GM19452 (cell line): Measurements from ENCODE around the gene IFT172.
"Not testable (repeated sequence)": the region's sequence is repeated elsewhere in the genome, so short reads cannot be mapped to it uniquely, and the experiment has no call there.

ENCODE experiments used
- ATAC-seq: cut with Tn5 transposase; IDR thresholded peaks from one replicate; pipeline ENCODE4 v1.9.1; 2021; ENCODE audit not compliant: unreplicated experiment

The IFT172 gene

DNA sequence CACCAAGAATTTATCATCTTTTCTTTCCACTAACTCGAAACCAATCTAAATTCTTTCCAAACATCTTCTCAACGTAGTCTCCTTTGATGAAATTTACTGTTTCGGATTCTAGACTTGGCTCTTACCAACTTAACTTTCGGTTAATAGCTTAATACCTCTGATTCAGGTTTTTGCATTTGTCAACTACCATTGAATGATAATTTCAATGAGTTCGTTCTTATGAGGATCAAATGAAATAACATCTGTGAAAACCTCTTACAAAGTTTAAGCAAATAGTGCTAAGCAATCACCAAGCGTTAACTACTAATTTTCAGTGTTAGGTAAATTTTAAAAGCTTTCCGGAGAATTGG lies 61.7 kb downstream of the IFT172 start:
- ATAC-seq = no peak

DNA sequence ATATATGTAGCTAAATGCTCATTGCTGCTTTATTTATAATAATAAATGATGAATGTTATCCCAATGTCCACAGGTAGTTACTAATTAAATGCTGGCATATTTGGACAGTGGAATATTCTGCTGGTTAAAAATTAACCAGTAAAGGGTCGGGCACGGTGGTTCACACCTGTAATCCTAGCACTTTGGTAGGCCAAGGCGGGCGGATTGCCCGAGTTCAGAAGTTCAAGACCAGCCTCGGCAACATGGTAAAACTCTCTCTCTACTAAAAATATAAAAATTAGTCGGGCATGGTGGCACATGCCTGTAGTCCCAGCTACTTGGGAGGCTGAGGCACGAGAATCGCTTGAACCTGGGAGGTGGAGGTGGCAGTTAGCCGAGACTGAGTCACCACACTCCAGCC lies 64.5 kb downstream of the IFT172 start:
- not testable (repeated sequence) for ATAC-seq

DNA sequence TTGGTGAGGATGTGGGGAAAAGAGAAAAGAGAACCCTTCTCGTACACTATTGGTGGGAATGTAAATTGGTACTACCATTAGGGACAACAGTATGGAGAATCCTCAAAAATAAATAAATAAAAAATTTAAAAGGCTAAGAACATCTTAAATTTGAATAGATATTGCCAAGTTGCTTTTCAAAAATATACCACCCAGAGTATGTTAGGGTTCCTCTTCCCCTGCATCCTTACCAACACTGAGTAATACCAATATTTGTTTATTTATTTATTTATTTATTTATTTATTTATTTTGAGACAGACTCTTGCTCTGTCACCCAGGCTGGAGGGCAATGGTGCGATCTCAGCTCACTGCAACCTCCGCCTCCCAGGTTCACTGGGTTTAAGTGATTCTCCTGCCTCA lies 66.6 kb downstream of the IFT172 start:
- ATAC-seq = no peak

DNA sequence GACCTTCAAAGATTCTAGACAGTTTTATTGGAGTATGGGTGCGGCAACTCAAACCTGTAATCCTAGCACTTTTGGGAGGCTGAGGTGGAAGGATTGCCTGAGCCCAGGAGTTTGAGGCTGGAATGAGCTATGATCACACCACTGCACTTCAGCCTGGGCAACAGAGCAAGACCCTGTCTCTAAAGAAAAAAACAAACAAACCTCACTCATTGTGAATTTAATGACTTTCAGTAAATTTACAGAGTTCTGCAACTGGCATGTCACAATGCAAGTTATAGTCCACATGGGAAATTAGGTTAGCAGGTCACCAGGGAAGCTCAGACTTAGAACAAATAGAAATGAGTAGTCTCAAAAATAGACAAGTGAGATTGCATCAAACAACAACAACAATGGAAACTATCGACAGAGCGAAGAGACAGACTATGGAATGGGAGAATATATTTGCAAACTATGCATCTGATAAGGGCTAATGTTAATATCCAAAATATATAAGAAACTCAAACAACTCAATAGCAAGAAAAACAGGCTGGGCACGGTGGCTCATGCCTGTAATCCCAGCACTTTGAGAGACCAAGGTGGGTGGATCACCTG lies 67.8 kb downstream of the IFT172 start:
- ATAC-seq = no peak

DNA sequence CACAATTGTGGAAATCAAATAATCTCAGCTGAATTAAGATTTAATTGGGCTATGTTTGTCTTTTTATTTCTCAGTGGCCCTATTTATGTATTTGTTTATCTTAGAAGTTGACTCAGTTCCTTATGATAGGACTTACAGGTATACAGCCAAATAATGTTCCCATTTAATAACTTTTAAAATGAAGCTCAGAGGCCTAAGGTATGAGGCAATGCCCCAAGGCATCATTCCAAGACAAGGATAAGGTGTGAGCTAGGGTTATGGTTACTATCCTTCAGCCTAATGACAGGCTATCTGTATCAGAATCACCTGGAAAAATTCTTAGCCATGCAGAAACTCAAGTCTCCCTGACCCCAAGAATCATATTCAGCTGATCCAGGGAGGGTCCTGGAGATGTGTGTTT lies 68.5 kb downstream of the IFT172 start:
- no peak for ATAC-seq

DNA sequence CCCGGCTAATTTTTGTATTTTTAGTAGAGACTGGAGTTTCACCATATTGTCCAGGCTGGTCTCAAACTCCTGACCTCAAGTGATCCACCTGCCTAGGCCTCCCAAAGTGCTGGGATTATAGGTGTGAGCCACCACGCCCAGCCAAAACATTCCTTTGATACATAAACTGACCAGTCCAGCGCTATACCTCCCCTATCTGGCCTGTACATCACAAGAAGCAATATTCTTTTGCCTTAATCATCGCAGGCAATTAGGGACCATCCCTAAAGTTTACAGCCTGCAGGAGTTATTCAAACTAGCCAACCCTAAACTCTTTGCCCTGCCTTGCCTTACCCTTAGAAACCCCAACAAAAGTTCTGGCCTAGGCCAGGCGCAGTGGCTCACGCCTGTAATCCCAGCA lies 73.4 kb downstream of the IFT172 start:
- ATAC-seq = no peak

DNA sequence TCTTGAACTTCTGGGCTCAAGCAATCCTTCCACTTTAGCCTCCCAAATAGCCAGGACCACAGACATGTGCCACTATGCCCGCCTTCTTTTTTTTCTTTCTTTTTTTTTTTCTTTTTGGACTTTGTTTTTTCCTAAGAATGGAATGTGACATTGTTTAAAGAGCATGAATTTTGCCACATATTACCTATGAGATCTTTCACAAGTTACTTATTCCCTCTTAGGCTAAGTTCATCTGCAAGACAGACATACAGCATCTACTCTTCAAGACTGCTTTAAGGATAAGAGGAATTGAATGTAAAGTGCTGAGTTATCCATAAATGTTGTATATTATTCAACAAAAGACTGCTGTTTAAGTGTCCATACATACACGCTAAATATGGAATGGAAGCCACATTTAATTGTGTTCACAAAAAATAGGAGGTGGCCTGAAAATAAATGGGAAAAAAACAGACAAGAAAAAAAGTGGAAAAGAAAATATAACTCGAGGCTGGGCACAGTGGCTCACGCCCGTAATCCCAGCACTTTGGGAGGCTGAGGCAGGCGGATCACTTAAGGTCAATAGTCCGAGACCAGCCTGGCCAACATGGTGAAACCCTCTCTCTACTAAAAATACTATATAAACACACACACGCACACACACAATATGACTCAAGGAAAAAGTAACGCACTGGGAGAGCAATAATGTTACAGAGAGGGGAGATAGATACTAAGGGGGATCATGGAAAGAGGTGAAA lies 77.0 kb downstream of the IFT172 start:
- no peak for ATAC-seq

DNA sequence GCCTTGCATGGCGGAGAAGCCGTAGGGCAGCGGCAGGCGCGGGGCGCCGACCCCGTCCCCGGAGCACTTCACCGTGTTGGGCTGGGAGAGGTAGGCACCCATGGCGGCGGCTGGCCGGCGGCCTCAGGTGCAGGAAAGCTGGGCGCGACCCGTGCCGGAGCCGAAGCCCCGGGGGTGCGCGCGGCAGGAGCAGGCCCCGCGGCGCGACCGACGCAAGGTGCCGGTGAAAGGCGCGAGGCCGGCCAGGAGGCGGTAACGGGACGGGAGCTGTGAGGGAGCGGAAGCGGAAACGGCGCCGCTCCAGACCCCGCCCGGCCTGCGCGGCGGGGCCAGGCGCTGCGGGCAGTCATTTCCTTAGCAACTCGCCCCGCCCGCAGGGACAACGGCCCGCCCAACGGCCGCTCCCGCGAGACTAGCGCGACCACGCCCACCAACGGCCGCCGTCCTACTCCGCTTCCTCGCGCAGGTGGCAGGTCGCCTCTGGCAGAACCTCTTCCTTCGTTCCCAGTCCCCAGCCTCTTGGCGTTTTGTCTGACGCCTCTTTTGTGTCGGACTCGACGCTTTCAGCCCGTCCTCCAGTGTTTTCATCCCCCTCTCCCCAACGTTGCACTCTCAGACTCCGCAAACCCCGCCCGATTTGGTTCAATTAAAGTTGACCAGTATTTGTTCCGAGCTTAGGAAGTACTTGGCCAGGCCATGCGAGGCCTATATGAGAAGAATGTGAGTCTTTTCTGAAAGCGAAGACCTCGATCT lies 80.0 kb downstream of the IFT172 start, which contains the start of gene PPM1G:
Gene PPM1G (minus strand): TSS at position 271 of the 753 bp plus-strand sequence. CDS start 169 bp downstream, at position 102.
- peak; percentile 96 for ATAC-seq

DNA sequence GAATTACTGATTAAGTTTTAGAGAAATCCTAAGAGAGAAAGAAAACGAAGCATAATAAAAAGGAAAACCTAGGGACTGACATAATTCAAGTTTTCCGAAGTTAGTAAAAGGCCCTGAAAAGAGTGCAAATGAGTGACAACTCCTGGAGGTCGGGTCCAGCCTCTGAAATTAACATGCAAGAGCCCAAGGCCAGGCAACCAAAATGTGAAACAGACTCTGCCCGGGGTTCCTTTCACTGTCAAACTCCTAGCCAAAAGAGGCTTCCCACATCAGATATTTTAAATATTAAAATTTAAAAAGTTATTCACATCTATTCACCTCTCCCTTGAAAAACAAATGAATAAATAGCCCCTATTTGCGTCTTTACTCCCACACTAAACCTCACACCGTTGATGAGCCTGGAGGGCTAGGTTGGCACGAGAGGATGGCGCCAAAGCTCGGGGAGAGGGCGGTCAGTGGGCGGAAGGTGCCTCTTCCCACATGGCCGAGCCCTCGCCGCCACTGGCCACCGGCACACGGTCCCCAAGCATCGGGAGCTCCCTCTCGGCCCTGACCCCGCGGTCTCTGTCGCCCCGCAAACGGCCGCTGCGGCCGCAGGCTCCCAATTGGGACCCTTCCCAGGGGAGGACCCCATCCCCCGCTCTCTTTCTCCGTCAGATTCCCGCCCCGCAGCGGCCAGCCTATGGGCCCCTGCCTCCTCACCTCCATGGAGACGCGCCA lies 80.8 kb downstream of the IFT172 start:
- ATAC-seq = peak; percentile 23

DNA sequence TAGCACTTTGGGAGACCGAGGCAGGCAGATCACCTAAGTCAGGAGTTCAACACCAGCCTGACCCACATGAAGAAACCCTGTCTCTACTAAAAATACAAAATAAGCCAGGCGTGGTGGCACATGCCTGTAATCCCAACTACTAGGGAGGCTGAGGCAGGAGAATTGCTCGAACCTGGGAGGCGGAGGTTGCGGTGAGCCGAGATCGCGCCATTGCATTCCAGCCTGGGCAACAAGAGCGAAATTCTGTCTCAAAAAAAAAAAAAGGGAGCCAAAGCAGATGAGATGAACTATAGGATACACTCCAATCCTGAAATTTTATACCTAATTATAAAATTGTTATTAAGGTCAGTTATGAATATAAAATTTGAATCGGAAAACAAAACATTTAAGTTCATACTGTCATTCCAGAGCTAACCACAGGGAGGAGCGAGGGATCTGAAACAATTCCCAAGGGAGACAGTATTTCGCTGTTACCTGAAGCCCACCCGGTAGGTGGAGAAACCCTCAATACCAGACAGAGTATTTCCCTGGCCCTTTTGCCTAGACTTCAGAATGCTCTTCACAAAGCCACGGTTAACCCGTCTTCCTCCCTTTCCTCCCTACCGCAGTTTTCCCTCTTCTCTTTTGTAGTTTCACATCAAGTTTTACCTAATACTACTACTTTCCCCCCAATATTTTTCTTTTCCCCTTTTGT lies 81.6 kb downstream of the IFT172 start:
- no peak for ATAC-seq

DNA sequence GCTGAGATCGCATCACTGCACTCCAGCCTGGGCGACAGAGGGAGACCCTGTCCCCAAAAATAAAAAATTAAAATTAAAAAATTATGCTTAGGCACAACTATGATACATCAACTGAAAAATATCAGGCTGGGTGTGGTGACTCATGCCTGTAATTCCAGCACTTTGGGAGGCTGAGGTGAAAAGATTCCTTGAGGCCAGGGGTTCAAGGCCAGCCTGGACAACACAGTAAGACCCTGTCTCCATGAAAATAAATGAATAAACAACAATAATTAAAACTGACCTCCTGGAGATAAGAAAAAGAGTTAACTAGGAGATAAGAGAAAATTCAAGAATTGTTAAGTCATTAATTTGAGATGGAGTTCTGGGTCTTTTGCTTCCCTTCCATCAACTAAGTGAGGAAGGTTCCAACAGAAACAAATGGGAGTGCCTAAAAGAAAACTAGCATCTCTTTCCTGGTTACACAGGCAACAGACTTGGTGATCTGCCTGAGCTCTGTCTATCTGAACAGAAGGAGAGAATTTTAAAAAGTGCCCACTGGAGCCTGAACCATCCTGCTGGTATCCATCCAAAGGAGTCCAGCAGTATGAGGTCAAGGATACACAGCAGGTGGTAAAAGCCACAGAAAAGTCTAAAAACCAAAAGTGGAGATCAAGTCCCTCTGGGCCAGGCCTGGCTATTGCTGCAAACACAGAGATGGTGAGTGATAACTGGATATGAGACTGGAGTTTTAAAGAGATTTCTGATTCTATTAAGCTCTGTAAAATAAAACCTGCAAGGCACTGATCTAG lies 89.0 kb downstream of the IFT172 start:
- no peak for ATAC-seq

DNA sequence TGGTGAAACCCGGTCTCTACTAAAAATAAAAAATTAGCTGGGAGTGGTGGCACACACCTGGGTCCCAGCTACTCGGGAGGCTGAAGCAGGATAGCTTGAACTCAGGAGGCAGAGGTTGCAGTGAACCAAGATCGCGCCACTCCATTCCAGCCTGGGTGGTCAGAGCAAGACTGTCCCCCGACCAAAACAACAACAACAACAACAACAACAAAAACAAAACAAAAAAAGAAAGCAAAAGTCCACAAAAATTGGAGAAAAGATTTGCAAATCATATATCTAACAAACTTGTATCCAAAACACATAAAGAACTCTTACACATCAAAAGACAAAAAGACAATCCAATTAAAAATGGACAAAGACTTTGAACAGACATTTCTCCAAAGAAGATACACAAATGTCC lies 90.6 kb downstream of the IFT172 start:
- no peak for ATAC-seq
